ENCODE measurements around the gene BCAP31. TPM values are rescaled to one million over a fixed set of nuclear protein-coding genes. Genes with fewer than 3 reads are reported as not detected.
"Not testable (repeated sequence)": the region's sequence is repeated elsewhere in the genome, so short reads cannot be mapped to it uniquely, and the experiment has no call there.

Gene BCAP31
- total RNA-seq, 2 experiments from 2014 or later = 97.6 to 102 TPM

- no peak overlapping the region for H3K4me3 Mint-ChIP-seq
- ChIA-PET POLR2A (interaction anchor here (0.8 kb wide), 1 partner anchor 13 kb away, joined by 3 read pairs; no protein-coding TSS in a partner anchor), CTCF (interaction anchor here (1.2 to 1.5 kb wide), 2 partner anchors 12 to 42 kb away, joined by 4 read pairs; no protein-coding TSS in a partner anchor)
- H3K4me1 Mint-ChIP-seq (ENCODE audit: low read depth) = no peaks in the 10 kb centered on the region
- H3K27ac Mint-ChIP-seq = no peak overlapping the region
- no peak for TF ChIP-seq CTCF (IDR thresholded peaks at IDR 0.05)
- H3K9me3 Mint-ChIP-seq = no peaks in the 10 kb centered on the region
- ATAC-seq (no peak), DNase-seq (no peak)
- H3K36me3 Mint-ChIP-seq (ENCODE audit: low read depth) = peaks cover 17% of the 10 kb centered on the region
- H3K27me3 Mint-ChIP-seq = no peaks in the 10 kb centered on the region
- intact Hi-C loops (cut with micrococcal nuclease) = no loop called here
These were observed 14.2 kb downstream of the BCAP31 start for GRCh38 chrX:153709726-153710674.

GRCh38 chrX:153708415-153708814 is 15.8 kb downstream of the BCAP31 start:
- no peak for TF ChIP-seq CTCF (IDR thresholded peaks at IDR 0.05)
- peak; percentile 52 for DNase-seq
- intact Hi-C loops (cut with micrococcal nuclease) = no loop called here
- Mint-ChIP-seq H3K4me1 (ENCODE audit: low read depth) (no peaks in the 10 kb centered on the region), H3K27ac (no peak overlapping the region), H3K36me3 (ENCODE audit: low read depth) (peaks cover 12% of the 10 kb centered on the region), H3K4me3 (no peak overlapping the region), H3K9me3 (no peaks in the 10 kb centered on the region), H3K27me3 (no peaks in the 10 kb centered on the region)
- peak; percentile 85 for ATAC-seq
- CTCF ChIA-PET = interaction anchor here (0.7 to 1.5 kb wide), 7 partner anchors 8 to 47 kb away, joined by 3 to 4 read pairs (median 4); no protein-coding TSS in a partner anchor
- POLR2A ChIA-PET = no interaction called here

GRCh38 chrX:153707406-153707805 is 16.8 kb downstream of the BCAP31 start:
- CTCF ChIA-PET = interaction anchor here (1.1 kb wide), 1 partner anchor 37 kb away, joined by 3 read pairs; no protein-coding TSS in a partner anchor
- no peak overlapping the region for H3K27ac Mint-ChIP-seq
- intact Hi-C loops (cut with micrococcal nuclease) = no loop called here

DNA sequence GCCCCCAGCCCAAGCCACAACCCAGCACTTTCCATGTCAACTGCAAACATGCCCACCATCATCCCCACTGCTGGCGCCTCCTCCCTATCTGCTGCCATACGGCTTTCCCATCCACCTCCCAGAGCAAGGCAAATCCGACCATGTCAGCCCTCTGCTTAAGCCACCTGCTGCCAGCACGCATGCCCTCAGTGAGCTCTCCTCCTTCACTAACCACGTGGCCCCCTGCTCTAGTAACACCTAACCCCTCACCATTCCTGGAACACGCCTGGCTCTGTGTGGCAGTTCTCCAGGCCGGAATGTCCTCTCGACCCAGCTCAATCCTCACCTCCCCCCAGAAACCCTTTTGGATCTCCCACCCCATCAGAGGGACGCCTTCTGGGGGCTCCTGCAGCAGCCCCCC is 17.4 kb downstream of the BCAP31 start:
- Mint-ChIP-seq H3K36me3 (ENCODE audit: low read depth) (peaks cover 10% of the 10 kb centered on the region), H3K27me3 (no peaks in the 10 kb centered on the region), H3K4me1 (ENCODE audit: low read depth) (no peaks in the 10 kb centered on the region), H3K4me3 (no peak overlapping the region), H3K27ac (no peak overlapping the region), H3K9me3 (no peaks in the 10 kb centered on the region)
- ChIA-PET POLR2A (no interaction called here), CTCF (no interaction called here)
- ATAC-seq = no peak
- no peak for TF ChIP-seq CTCF (IDR thresholded peaks at IDR 0.05)
- intact Hi-C loops (cut with micrococcal nuclease) = no loop called here
- DNase-seq = no peak

More at GRCh38 chrX:153707406-153707805, 16.8 kb downstream of the BCAP31 start:
- H3K27me3 Mint-ChIP-seq = no peaks in the 10 kb centered on the region
- no peak for TF ChIP-seq CTCF (IDR thresholded peaks at IDR 0.05)
- H3K9me3 Mint-ChIP-seq = no peaks in the 10 kb centered on the region
- DNase-seq = no peak
- no peaks in the 10 kb centered on the region for H3K4me1 Mint-ChIP-seq (ENCODE audit: low read depth)
- H3K36me3 Mint-ChIP-seq (ENCODE audit: low read depth) = peaks cover 10% of the 10 kb centered on the region
- POLR2A ChIA-PET = no interaction called here
- H3K4me3 Mint-ChIP-seq = no peak overlapping the region
- ATAC-seq = no peak

DNA sequence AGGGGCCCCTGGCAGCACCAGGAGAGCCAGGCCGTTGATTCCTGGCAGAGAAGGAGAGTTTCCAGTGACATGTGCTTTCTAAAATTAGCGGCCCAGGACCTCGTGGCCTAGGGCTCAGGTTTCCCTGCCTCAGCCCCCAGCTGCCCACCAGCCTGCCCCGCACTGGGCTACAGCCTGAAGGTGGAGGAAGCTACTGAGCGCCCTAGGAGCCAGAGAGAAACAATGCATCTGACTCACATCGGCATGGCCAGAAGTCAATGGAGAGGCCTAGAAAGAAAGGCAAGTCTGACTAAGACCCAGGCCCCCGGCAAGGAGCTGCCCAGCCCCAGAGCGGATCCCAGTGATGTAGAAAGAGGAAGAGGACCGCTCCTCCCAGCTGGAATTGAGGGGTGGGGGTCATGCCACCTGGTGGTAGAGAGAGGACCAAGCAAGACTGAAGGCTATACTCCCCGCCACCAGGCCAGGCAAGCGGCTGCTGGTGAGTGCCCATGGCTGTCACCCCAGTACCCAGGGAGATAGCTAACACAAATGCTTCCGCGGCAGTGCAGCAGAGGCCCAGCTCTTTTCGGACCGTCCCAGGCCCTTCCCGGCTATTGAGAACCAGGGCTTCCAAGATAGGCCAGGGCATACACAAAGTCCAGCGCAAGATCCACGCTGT is 18.7 kb downstream of the BCAP31 start:
- CTCF ChIA-PET; H3K4me1 Mint-ChIP-seq (ENCODE audit: low read depth); H3K4me3 Mint-ChIP-seq; H3K27me3 Mint-ChIP-seq; intact Hi-C loops (cut with micrococcal nuclease); H3K36me3 Mint-ChIP-seq (ENCODE audit: low read depth); H3K27ac Mint-ChIP-seq; POLR2A ChIA-PET; DNase-seq; H3K9me3 Mint-ChIP-seq; ATAC-seq: not testable (repeated sequence)

DNA sequence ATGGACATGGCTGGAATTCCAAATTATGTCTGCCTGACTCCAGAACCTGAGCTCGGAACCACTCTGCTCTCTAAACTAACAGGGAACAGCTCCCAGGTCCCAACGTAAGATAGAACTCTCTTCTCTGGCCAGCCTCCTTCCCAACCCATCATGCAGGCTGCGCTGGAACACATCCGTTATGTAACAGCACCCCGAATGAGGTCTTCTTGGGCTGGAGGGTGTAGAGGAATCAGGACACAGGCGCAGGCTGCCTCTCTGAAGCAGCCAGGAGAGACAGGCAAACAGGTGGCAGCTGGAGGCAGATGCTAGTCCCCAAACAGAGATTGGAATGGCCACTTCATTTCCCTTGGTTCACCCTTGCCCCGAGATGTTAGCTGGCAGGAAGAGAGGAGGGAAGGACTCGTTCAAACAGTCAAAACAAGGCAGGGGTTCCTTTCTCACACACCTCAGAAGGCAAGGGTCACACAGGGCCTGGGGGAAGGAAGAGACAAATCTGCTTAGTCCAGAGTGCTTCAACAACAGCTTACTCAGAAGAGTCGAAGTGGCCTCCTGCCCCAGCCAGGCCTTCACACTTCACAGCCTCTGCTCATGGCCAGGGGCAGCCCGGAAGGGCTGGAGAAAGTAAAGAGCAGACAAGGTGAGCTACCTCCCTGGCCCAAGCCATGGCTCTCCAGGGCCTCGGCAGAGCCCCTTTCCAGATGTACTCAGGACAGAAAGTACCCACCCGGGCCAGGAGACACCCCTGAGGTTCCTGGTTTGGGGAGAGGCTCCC is 19.4 kb downstream of the BCAP31 start:
- H3K4me3 Mint-ChIP-seq; ATAC-seq; H3K27ac Mint-ChIP-seq; H3K27me3 Mint-ChIP-seq; H3K9me3 Mint-ChIP-seq; intact Hi-C loops (cut with micrococcal nuclease); POLR2A ChIA-PET; H3K4me1 Mint-ChIP-seq (ENCODE audit: low read depth); DNase-seq; H3K36me3 Mint-ChIP-seq (ENCODE audit: low read depth): not testable (repeated sequence)
- CTCF ChIA-PET = interaction anchor here (1.2 kb wide), 1 partner anchor 37 kb away, joined by 3 read pairs; no protein-coding TSS in a partner anchor
